WTC11 (cell line): ENCODE results near the gene SCO1. TPM values are rescaled to one million over a fixed set of nuclear protein-coding genes. Genes with fewer than 3 reads are reported as not detected.

Experiments
- CBFB ChIP-seq: sonication (generic); formaldehyde crosslinking; IDR thresholded peaks from 2 replicates; pipeline ENCODE4 v1.8.1; 2022; ENCODE audit warnings: mild to moderate bottlenecking, low read depth, missing genetic modification reagents
- ESRRA ChIP-seq: sonication (generic); formaldehyde crosslinking; IDR thresholded peaks from 2 replicates; pipeline ENCODE4 v1.8.1; 2022; ENCODE audit warnings: mild to moderate bottlenecking, missing genetic modification reagents, borderline replicate concordance
- ETV6 ChIP-seq: sonication (generic); formaldehyde crosslinking; IDR thresholded peaks from 2 replicates; pipeline ENCODE4 v1.8.1; 2022; ENCODE audit warnings: mild to moderate bottlenecking, missing genetic modification reagents
- FOXK1 ChIP-seq: sonication (generic); formaldehyde crosslinking; IDR thresholded peaks from 2 replicates; pipeline ENCODE4 v1.8.0; 2022; ENCODE audit warnings: mild to moderate bottlenecking, moderate library complexity, missing genetic modification reagents
- FOXP1 ChIP-seq: sonication (generic); formaldehyde crosslinking; IDR thresholded peaks from 2 replicates; pipeline ENCODE4 v1.8.0; 2022; ENCODE audit warnings: missing genetic modification reagents, mild to moderate bottlenecking, moderate library complexity, borderline replicate concordance
- GABPB1 ChIP-seq: sonication (generic); formaldehyde crosslinking; IDR thresholded peaks from 2 replicates; pipeline ENCODE4 v1.8.1; 2023; ENCODE audit warnings: mild to moderate bottlenecking, missing genetic modification reagents
- IRF2 ChIP-seq: sonication (generic); formaldehyde crosslinking; IDR thresholded peaks from 2 replicates; pipeline ENCODE4 v1.8.0; 2022; ENCODE audit warnings: low read depth, missing genetic modification reagents, borderline replicate concordance
- JUN ChIP-seq: sonication (generic); formaldehyde crosslinking; IDR thresholded peaks from 2 replicates; pipeline ENCODE4 v1.8.0; 2023; ENCODE audit warnings: mild to moderate bottlenecking, missing genetic modification reagents
- MXD4 ChIP-seq: fragments of 250-450 bp; sonication (Bioruptor Pico); IDR thresholded peaks from 2 replicates; pipeline ENCODE4 v1.8.0; 2021; ENCODE audit warnings: mild to moderate bottlenecking, moderate library complexity, borderline replicate concordance
- NFYB ChIP-seq: sonication (generic); formaldehyde crosslinking; conservative IDR thresholded peaks from 2 replicates; pipeline ENCODE4 v1.8.0; 2022; ENCODE audit warnings: low read depth, missing genetic modification reagents
- NR1H2 ChIP-seq: sonication (generic); formaldehyde crosslinking; IDR thresholded peaks from 2 replicates; pipeline ENCODE4 v1.9.0; 2021; ENCODE audit warnings: mild to moderate bottlenecking, moderate library complexity, missing genetic modification reagents
- PRRX2 ChIP-seq: fragments of 250-450 bp; sonication (Bioruptor Pico); IDR thresholded peaks from 2 replicates; pipeline ENCODE4 v1.8.0; 2021; ENCODE audit warnings: mild to moderate bottlenecking
- RELA ChIP-seq: sonication (generic); formaldehyde crosslinking; IDR thresholded peaks from 2 replicates; pipeline ENCODE4 v1.8.1; 2022; ENCODE audit warnings: missing genetic modification reagents, mild to moderate bottlenecking, borderline replicate concordance
- TCF7 ChIP-seq: sonication (generic); formaldehyde crosslinking; IDR thresholded peaks from 2 replicates; pipeline ENCODE4 v1.8.0; 2022; ENCODE audit warnings: mild to moderate bottlenecking, low read depth, missing genetic modification reagents, moderate library complexity
- TEAD1 ChIP-seq: sonication (generic); formaldehyde crosslinking; IDR thresholded peaks from 2 replicates; pipeline ENCODE4 v1.8.0; 2022; ENCODE audit warnings: mild to moderate bottlenecking, missing genetic modification reagents
- TEAD4 ChIP-seq: sonication (generic); formaldehyde crosslinking; IDR thresholded peaks from 2 replicates; pipeline ENCODE4 v1.8.0; 2022; ENCODE audit warnings: mild to moderate bottlenecking, missing genetic modification reagents
- ZBTB21 ChIP-seq: sonication (generic); formaldehyde crosslinking; IDR thresholded peaks from 2 replicates; pipeline ENCODE4 v1.8.1; 2023; ENCODE audit warnings: mild to moderate bottlenecking, missing genetic modification reagents, borderline replicate concordance
- ZNF121 ChIP-seq: sonication (generic); formaldehyde crosslinking; IDR thresholded peaks from 2 replicates; pipeline ENCODE4 v1.8.0; 2023; ENCODE audit warnings: missing genetic modification reagents
- ZNF232 ChIP-seq: sonication (generic); formaldehyde crosslinking; IDR thresholded peaks from 2 replicates; pipeline ENCODE4 v1.8.0; 2022; ENCODE audit warnings: mild to moderate bottlenecking, missing genetic modification reagents
- ZNF263 ChIP-seq: sonication (generic); formaldehyde crosslinking; IDR thresholded peaks from 2 replicates; pipeline ENCODE4 v1.8.1; 2022; ENCODE audit warnings: low read depth, mild to moderate bottlenecking, moderate library complexity, missing genetic modification reagents
- total RNA-seq: library from RNA; stranded (reverse); gene quantifications from 3 replicates; pipeline ENCODE4 v1.2.3, GENCODE V29; 2021
- TF ChIP-seq, protein P1 (sequence below): sonication (generic); formaldehyde crosslinking; IDR thresholded peaks from 2 replicates; pipeline ENCODE4 v1.8.0; 2023; ENCODE audit warnings: missing genetic modification reagents
- TF ChIP-seq, protein P2 (sequence below): sonication (generic); formaldehyde crosslinking; IDR thresholded peaks from 2 replicates; pipeline ENCODE4 v1.8.0; 2022; ENCODE audit warnings: missing genetic modification reagents
- TF ChIP-seq, protein P3 (sequence below): fragments of 250-450 bp; sonication (Bioruptor Pico); IDR thresholded peaks from 2 replicates; pipeline ENCODE4 v1.9.0; 2021; ENCODE audit warnings: mild to moderate bottlenecking, borderline replicate concordance
- TF ChIP-seq, protein P4 (sequence below): sonication (generic); formaldehyde crosslinking; IDR thresholded peaks from 2 replicates; pipeline ENCODE4 v1.8.1; 2022; ENCODE audit warnings: low read depth, mild to moderate bottlenecking, moderate library complexity, missing genetic modification reagents, borderline replicate concordance
- TF ChIP-seq, protein P5 (sequence below): sonication (generic); formaldehyde crosslinking; IDR thresholded peaks from 2 replicates; pipeline ENCODE4 v1.8.1; 2022; ENCODE audit warnings: mild to moderate bottlenecking, moderate library complexity, missing genetic modification reagents
- TF ChIP-seq, protein P6 (sequence below): sonication (generic); formaldehyde crosslinking; IDR thresholded peaks from 2 replicates; pipeline ENCODE4 v1.8.1; 2023; ENCODE audit warnings: mild to moderate bottlenecking, missing genetic modification reagents, moderate library complexity

The SCO1 gene
- total RNA-seq, 1 experiment from 2014 or later = 63.8 TPM

DNA sequence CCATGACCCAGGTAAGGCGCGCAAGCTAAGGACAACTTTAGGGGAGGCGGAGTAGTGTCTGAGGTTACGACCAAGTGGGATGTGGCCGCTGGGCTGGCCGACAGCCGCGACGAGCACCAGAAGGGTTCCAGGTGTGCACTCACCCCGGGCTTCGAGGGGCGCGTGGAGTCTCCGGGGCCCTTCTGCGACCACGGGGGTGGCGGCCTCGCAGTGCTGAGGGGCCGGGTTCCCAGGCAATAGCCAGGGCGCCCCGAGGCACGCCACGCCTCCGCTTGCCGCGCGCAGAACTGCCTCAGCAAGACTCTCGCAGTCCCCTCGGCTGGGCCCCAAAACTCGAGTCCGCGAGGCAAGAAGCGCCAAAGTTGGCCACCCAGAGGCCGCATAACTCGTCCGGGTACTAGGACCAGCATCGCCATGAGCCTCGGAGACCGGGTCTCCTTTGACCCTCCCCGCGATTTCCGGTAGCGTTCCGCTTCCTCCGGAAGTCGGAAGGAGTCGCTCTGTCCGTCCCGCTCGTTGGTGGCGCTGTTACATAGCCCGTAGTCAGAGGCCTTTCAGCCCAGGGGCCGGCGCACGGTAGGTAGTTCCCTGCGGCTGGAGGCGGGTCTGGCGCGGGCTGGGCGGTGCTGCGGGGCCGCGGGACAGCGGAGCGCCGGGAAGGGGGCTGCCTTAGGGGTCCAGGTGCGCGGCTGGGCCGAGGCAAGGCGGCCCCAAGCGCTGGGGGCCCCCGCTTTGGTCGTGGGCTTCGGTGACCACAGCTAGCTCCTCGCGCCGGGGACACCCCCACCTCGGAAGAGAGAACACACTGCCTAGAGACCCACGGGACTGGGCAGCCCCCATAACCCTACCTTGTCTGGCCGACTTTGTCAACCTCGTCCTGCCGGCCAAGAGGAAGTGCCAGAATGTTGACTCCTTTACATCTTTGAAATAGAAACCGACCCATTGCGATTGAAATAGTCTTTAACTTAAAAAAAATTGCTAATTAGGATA lies at the start of gene SCO1, which contains the start of gene ADPRM (continued):
- TF ChIP-seq, protein P1, sequence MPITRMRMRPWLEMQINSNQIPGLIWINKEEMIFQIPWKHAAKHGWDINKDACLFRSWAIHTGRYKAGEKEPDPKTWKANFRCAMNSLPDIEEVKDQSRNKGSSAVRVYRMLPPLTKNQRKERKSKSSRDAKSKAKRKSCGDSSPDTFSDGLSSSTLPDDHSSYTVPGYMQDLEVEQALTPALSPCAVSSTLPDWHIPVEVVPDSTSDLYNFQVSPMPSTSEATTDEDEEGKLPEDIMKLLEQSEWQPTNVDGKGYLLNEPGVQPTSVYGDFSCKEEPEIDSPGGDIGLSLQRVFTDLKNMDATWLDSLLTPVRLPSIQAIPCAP (CRISPR knock-in tag) = peak; percentile 57; the same call in 1 of the 2 replicates
- TF ChIP-seq ZBTB21 (peak; percentile 75), PRRX2 (no peak), ESRRA (CRISPR knock-in tag) (peak; percentile 30; the same call in 1 of the 2 replicates), CBFB (CRISPR knock-in tag) (peak; percentile 94; the same call in 1 of the 2 replicates), RELA (CRISPR knock-in tag) (peak; percentile 34; the same call in 1 of the 2 replicates), NR1H2 (no peak), ZNF121 (CRISPR knock-in tag) (0 out of 2 replicates have a peak, but pooled peaks have one; percentile 34), TEAD4 (CRISPR knock-in tag) (0 out of 2 replicates have a peak, but pooled peaks have one; percentile 49), FOXK1 (CRISPR knock-in tag) (peak; percentile 83), IRF2 (CRISPR knock-in tag) (no peak), ETV6 (peak; percentile 96; the same call in 1 of the 2 replicates), ZNF263 (CRISPR knock-in tag) (no peak), GABPB1 (CRISPR knock-in tag) (peak; percentile 83), NFYB (CRISPR knock-in tag) (no peak), MXD4 (no peak), TCF7 (CRISPR knock-in tag) (peak; percentile 45; the same call in 1 of the 2 replicates), FOXP1 (CRISPR knock-in tag) (peak; percentile 53), ZNF232 (CRISPR knock-in tag) (peak; percentile 90), TEAD1 (CRISPR knock-in tag) (0 out of 2 replicates have a peak, but pooled peaks have one; percentile 19), JUN (CRISPR knock-in tag) (peak; percentile 55; the same call in 1 of the 2 replicates)
- TF ChIP-seq, protein P2, sequence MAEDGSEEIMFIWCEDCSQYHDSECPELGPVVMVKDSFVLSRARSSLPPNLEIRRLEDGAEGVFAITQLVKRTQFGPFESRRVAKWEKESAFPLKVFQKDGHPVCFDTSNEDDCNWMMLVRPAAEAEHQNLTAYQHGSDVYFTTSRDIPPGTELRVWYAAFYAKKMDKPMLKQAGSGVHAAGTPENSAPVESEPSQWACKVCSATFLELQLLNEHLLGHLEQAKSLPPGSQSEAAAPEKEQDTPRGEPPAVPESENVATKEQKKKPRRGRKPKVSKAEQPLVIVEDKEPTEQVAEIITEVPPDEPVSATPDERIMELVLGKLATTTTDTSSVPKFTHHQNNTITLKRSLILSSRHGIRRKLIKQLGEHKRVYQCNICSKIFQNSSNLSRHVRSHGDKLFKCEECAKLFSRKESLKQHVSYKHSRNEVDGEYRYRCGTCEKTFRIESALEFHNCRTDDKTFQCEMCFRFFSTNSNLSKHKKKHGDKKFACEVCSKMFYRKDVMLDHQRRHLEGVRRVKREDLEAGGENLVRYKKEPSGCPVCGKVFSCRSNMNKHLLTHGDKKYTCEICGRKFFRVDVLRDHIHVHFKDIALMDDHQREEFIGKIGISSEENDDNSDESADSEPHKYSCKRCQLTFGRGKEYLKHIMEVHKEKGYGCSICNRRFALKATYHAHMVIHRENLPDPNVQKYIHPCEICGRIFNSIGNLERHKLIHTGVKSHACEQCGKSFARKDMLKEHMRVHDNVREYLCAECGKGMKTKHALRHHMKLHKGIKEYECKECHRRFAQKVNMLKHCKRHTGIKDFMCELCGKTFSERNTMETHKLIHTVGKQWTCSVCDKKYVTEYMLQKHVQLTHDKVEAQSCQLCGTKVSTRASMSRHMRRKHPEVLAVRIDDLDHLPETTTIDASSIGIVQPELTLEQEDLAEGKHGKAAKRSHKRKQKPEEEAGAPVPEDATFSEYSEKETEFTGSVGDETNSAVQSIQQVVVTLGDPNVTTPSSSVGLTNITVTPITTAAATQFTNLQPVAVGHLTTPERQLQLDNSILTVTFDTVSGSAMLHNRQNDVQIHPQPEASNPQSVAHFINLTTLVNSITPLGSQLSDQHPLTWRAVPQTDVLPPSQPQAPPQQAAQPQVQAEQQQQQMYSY (CRISPR knock-in tag) = 0 out of 2 replicates have a peak, but pooled peaks have one; percentile 32
- TF ChIP-seq, protein P3, sequence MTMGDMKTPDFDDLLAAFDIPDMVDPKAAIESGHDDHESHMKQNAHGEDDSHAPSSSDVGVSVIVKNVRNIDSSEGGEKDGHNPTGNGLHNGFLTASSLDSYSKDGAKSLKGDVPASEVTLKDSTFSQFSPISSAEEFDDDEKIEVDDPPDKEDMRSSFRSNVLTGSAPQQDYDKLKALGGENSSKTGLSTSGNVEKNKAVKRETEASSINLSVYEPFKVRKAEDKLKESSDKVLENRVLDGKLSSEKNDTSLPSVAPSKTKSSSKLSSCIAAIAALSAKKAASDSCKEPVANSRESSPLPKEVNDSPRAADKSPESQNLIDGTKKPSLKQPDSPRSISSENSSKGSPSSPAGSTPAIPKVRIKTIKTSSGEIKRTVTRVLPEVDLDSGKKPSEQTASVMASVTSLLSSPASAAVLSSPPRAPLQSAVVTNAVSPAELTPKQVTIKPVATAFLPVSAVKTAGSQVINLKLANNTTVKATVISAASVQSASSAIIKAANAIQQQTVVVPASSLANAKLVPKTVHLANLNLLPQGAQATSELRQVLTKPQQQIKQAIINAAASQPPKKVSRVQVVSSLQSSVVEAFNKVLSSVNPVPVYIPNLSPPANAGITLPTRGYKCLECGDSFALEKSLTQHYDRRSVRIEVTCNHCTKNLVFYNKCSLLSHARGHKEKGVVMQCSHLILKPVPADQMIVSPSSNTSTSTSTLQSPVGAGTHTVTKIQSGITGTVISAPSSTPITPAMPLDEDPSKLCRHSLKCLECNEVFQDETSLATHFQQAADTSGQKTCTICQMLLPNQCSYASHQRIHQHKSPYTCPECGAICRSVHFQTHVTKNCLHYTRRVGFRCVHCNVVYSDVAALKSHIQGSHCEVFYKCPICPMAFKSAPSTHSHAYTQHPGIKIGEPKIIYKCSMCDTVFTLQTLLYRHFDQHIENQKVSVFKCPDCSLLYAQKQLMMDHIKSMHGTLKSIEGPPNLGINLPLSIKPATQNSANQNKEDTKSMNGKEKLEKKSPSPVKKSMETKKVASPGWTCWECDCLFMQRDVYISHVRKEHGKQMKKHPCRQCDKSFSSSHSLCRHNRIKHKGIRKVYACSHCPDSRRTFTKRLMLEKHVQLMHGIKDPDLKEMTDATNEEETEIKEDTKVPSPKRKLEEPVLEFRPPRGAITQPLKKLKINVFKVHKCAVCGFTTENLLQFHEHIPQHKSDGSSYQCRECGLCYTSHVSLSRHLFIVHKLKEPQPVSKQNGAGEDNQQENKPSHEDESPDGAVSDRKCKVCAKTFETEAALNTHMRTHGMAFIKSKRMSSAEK (CRISPR knock-in tag) = no peak
- TF ChIP-seq, protein P4, sequence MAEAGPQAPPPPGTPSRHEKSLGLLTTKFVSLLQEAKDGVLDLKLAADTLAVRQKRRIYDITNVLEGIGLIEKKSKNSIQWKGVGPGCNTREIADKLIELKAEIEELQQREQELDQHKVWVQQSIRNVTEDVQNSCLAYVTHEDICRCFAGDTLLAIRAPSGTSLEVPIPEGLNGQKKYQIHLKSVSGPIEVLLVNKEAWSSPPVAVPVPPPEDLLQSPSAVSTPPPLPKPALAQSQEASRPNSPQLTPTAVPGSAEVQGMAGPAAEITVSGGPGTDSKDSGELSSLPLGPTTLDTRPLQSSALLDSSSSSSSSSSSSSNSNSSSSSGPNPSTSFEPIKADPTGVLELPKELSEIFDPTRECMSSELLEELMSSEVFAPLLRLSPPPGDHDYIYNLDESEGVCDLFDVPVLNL = no peak; the same call in 1 of the 2 replicates
- TF ChIP-seq, protein P5, sequence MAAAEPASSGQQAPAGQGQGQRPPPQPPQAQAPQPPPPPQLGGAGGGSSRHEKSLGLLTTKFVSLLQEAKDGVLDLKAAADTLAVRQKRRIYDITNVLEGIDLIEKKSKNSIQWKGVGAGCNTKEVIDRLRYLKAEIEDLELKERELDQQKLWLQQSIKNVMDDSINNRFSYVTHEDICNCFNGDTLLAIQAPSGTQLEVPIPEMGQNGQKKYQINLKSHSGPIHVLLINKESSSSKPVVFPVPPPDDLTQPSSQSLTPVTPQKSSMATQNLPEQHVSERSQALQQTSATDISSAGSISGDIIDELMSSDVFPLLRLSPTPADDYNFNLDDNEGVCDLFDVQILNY (CRISPR knock-in tag) = peak; percentile 71
- TF ChIP-seq, protein P6, sequence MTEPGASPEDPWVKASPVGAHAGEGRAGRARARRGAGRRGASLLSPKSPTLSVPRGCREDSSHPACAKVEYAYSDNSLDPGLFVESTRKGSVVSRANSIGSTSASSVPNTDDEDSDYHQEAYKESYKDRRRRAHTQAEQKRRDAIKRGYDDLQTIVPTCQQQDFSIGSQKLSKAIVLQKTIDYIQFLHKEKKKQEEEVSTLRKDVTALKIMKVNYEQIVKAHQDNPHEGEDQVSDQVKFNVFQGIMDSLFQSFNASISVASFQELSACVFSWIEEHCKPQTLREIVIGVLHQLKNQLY (CRISPR knock-in tag) = no peak
